GM12878 (cell line): ENCODE data around the gene TNFRSF14. TPM values are rescaled to one million over a fixed set of nuclear protein-coding genes. Genes with fewer than 3 reads are reported as not detected.

Source experiments
- ATAC-seq: fragments of 200-7000 bp; cut with Tn5 transposase; 3 replicates; pipeline ENCODE4 v1.9.1; 2020; ENCODE audit warnings: mild to moderate bottlenecking, moderate library complexity
- BruUV-seq: library from RNA; stranded (reverse); fragments of 400-500 nt; replicated peaks from 2 replicates; lab custom pipeline; 2021; lab: Mats Ljungman, UMichigan
- CTCF ChIA-PET: fragments of 300-600 bp; sonication (Branson Sonifier 250); formaldehyde crosslinking; extraction: SDS; loops from one replicate; lab custom pipeline; 2021; ENCODE audit warnings: inconsistent platforms; lab: Yijun Ruan, JAX
- POLR2A ChIA-PET: fragments of 350-600 bp; formaldehyde crosslinking; extraction: SDS; loops from one replicate; lab custom pipeline; 2021; ENCODE audit warnings: inconsistent platforms; lab: Charles Lee
- RAD21 ChIA-PET: fragments of 300-600 bp; sonication (Branson Sonifier 250); formaldehyde crosslinking; loops from one replicate; lab custom pipeline; 2023; ENCODE audit warnings: antibody characterized with exemption; ENCODE audit not compliant: unreplicated experiment; lab: Charles Lee
- SMC1A ChIA-PET: fragments of 300-600 bp; sonication (Branson Sonifier 250); formaldehyde crosslinking; loops from one replicate; lab custom pipeline; 2023; ENCODE audit not compliant: unreplicated experiment, uncharacterized antibody; lab: Charles Lee
- DNase-seq: peaks from one replicate; pipeline ENCODE4 v3.0.0-alpha.2; 2011; ENCODE audit warnings: low read depth, low spot score
- FAIRE-seq: peaks from 3 replicates; lab custom pipeline; 2011; peaks lifted over from hg19 to GRCh38; lab: Jason Lieb, UNC
- H2AFZ ChIP-seq: 2 replicates; pipeline ENCODE4 v1.6.0; 2011; ENCODE audit warnings: low read depth, low read length, control low read depth; ENCODE audit not compliant: control insufficient read depth
- H3K27ac ChIP-seq: 2 replicates; pipeline ENCODE4 v1.5.1; 2011; ENCODE audit warnings: control low read depth; ENCODE audit not compliant: control insufficient read depth, insufficient read depth
- H3K27me3 ChIP-seq, 2 experiments: replicated peaks in 1 of 2; 2 replicates each; pipeline versions ENCODE4 v1.6.0 to v1.6.1; 2011; ENCODE audit warnings: low read length in 1 of 2; ENCODE audit not compliant: control insufficient read depth in 2 of 2, insufficient read depth in 2 of 2
- H3K36me3 ChIP-seq, 2 experiments: 2 replicates each; pipeline ENCODE4 v1.5.1; 2011; ENCODE audit warnings: low read length in 1 of 2; ENCODE audit not compliant: control insufficient read depth in 2 of 2, insufficient read depth in 2 of 2
- H3K4me1 ChIP-seq: 2 replicates; pipeline ENCODE4 v1.6.1; 2011; ENCODE audit warnings: mild to moderate bottlenecking, low read length, moderate library complexity, mixed read lengths; ENCODE audit not compliant: control insufficient read depth, insufficient read depth
- H3K4me2 ChIP-seq: 2 replicates; pipeline ENCODE4 v1.6.0; 2011; ENCODE audit warnings: control low read depth; ENCODE audit not compliant: control insufficient read depth, insufficient read depth
- H3K4me3 ChIP-seq: fragments of 200-600 bp; sonication (generic); 2 replicates; pipeline ENCODE4 v1.5.1; 2016
- H3K79me2 ChIP-seq: 2 replicates; pipeline ENCODE4 v1.6.0; 2011; ENCODE audit warnings: low read length; ENCODE audit not compliant: control insufficient read depth, insufficient read depth
- H3K9ac ChIP-seq: 2 replicates; pipeline ENCODE4 v1.8.0; 2011; ENCODE audit warnings: low read length, control low read depth, mixed read lengths; ENCODE audit not compliant: control insufficient read depth, insufficient read depth
- H3K9me3 ChIP-seq: replicated peaks from 3 replicates; pipeline ENCODE4 v1.5.1; 2011; ENCODE audit warnings: mild to moderate bottlenecking, low read length; ENCODE audit not compliant: control insufficient read depth, insufficient read depth
- H4K20me1 ChIP-seq: 2 replicates; pipeline ENCODE4 v1.6.0; 2011; ENCODE audit not compliant: control insufficient read depth, insufficient read depth
- HSF1 ChIP-seq: fragments of 150-350 bp; IDR thresholded peaks from 2 replicates; pipeline ENCODE4 v1.6.1; 2014; ENCODE audit warnings: mild to moderate bottlenecking, low read depth, low read length
- WGBS: methylation state at CpG from one replicate; pipeline ENCODE4 v1.1.6; 2016; ENCODE audit warnings: low lambda C conversion rate; ENCODE audit not compliant: insufficient replicate concordance, insufficient coverage; ENCODE audit errors: missing lambda C conversion rate; 5-methylcytosine and 5-hydroxymethylcytosine counted together
- in situ Hi-C: fragments of 300-500 bp; cut with MboI; formaldehyde crosslinking; loops from 9 replicates; pipeline ENCODE4 v1.14.3; 2018; ENCODE audit warnings: mixed read lengths
- intact Hi-C: fragments of 100-400 bp; cut with micrococcal nuclease; formaldehyde crosslinking; loops from one replicate; pipeline ENCODE4 v1.14.2; 2022; ENCODE audit not compliant: unreplicated experiment
- polyA plus RNA-seq, 11 experiments: library from polyadenylated mRNA; depleted of rRNA in 4 of 11; unstranded in 6 of 11; stranded (reverse) in 5 of 11; fragments of >200 nt; fragmentation: Nextera tagmentation in 4 of 11; fragmentation: Illumina TruSeq in 1 of 11; extraction: Ambion mirVana in 4 of 11; extraction: Trizol in 1 of 11; gene quantifications; 1 replicate in 1 of 11; 2 replicates in 10 of 11; pipeline versions ENCODE4 v1.2.1 to v1.2.3, GENCODE V29; 2011 to 2016; ENCODE audit warnings: inconsistent platforms in 2 of 11, missing spikeins in 2 of 11, low read depth in 1 of 11
- total RNA-seq, 4 experiments: library from RNA; depleted of rRNA in 3 of 4; stranded (reverse); fragments of >200 nt in 3 of 4; fragmentation: Illumina TruSeq in 1 of 4; extraction: Trizol in 1 of 4; gene quantifications; 2 replicates each; pipeline versions ENCODE4 v1.2.1 to v1.2.3, GENCODE V29; 2013 to 2021
- TF ChIP-seq, protein P1 (sequence below): fragments of 150-350 bp; IDR thresholded peaks from 2 replicates; pipeline ENCODE4 v1.6.1; 2016; ENCODE audit warnings: low read depth, low read length

Gene TNFRSF14
- total and polyA plus RNA-seq, 10 of the 15 experiments (the other 5 are each of a cell fraction or from before 2014, with no cell fraction given), result 0.43 to 114 (median 41.5) TPM

DNA sequence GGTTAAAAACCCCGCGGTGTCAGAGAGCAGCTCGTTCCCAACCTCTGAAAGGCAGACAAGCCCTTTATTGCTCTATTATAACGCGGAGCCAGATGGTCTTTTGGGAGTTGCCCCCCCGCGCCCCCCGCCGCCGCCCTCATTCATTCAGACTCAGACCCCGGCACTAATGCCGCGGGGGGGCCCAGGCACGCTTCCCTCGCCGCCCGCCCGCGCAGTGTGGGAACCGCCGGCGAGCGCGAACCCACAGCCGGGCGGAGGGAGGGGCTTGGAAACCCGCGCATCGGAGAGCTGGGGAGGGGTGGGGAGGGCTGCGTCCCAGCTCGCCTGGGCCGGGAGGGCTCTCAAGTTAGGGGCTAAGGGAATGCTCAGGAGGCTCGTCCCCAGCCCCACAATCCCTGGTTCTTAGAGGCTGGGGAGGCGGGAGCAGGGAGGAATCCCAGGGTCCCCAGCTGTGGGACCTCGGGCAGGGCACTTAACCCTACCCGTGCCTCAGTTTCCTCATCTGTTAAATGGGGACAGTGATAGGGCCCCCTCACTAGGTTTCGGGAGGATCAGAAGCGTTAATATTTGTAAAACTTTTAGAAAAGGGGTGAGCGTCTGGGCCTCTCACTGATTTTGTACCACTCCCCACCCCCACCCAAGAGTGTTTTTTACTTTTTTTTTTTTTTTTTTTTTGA lies 15.2 kb upstream of the TNFRSF14 start (continued):
- TF ChIP-seq, protein P1, sequence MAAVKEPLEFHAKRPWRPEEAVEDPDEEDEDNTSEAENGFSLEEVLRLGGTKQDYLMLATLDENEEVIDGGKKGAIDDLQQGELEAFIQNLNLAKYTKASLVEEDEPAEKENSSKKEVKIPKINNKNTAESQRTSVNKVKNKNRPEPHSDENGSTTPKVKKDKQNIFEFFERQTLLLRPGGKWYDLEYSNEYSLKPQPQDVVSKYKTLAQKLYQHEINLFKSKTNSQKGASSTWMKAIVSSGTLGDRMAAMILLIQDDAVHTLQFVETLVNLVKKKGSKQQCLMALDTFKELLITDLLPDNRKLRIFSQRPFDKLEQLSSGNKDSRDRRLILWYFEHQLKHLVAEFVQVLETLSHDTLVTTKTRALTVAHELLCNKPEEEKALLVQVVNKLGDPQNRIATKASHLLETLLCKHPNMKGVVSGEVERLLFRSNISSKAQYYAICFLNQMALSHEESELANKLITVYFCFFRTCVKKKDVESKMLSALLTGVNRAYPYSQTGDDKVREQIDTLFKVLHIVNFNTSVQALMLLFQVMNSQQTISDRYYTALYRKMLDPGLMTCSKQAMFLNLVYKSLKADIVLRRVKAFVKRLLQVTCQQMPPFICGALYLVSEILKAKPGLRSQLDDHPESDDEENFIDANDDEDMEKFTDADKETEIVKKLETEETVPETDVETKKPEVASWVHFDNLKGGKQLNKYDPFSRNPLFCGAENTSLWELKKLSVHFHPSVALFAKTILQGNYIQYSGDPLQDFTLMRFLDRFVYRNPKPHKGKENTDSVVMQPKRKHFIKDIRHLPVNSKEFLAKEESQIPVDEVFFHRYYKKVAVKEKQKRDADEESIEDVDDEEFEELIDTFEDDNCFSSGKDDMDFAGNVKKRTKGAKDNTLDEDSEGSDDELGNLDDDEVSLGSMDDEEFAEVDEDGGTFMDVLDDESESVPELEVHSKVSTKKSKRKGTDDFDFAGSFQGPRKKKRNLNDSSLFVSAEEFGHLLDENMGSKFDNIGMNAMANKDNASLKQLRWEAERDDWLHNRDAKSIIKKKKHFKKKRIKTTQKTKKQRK, result no peak

DNA sequence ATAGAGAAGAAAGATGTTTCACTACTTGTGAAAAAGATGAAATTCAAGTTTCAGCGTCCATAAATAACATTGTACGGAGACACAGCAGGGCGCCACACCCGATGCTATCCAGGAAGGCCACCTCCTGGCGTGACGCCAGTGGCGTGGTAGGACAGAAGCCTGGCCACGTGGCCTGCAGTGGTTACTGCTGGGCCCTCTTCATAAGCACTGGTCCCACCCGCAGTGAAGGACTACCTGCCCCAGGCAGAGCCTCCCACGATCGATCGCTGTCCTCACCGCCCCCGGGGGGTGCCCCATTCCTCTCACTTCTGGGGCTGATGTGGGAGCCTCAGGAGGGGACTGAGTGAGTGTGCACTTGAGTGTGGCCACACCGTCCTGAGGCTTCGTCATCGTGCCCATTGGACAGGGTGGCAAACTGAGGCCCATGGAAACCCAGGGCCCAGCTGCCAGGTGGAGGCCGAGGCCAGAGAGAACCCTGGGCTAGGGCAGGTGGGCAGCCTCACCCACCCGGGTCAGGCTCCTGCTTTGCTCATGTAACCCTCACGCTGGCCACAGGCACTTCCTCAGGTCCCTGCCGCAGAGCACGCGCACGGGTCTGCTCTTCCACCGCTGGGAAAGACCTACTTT lies 14.4 kb upstream of the TNFRSF14 start:
- H3K27me3 ChIP-seq, result no peaks in the 10 kb centered on the region; a peak in 1 of 4 replicates
- in situ Hi-C loops (no loop called here), intact Hi-C loops (loop anchor here (10.0 kb wide), 1 partner anchor 237 kb away; no protein-coding TSS in a partner anchor)
- BruUV-seq, result no TSS peak
- no peak overlapping the region for H2AFZ ChIP-seq
- peaks cover 7% of the 10 kb centered on the region; the same call in 1 of the 2 replicates for H3K4me1 ChIP-seq
- DNase-seq (no peak), FAIRE-seq (no peak)
- POLR2A ChIA-PET, result interaction anchor here (1.3 kb wide), 1 partner anchor 16 kb away, joined by 5 read pairs; the partner anchor contains the start of gene PANK4
- H3K36me3 ChIP-seq, result no peaks in the 10 kb centered on the region
- WGBS, result 59% methylated on average over 25 of the region's 25 CpGs
- CTCF ChIA-PET, result interaction anchor here (0.6 to 0.7 kb wide), 2 partner anchors 18 to 46 kb away, joined by 3 read pairs; no protein-coding TSS in a partner anchor
- no peak overlapping the region for H3K27ac ChIP-seq
- no peak overlapping the region for H3K4me2 ChIP-seq
- no peaks in the 10 kb centered on the region for H3K9me3 ChIP-seq
- H3K4me3 ChIP-seq, result no peak overlapping the region
- no peak for TF ChIP-seq HSF1
- TF ChIP-seq, all 136 proteins: peak for 0
- ChIA-PET RAD21 (no interaction called here), SMC1A (no interaction called here)
- Histone ChIP-seq H3K79me2 (no peaks in the 10 kb centered on the region), H4K20me1 (no peaks in the 10 kb centered on the region), H3K9ac (no peak overlapping the region)
- ATAC-seq, result no peak
